Dedifferentiated amniotic fluid mesenchymal stem cell (primary cell): Measurements from ENCODE around the gene NAXD.
"Not testable (repeated sequence)": the region's sequence is repeated elsewhere in the genome, so short reads cannot be mapped to it uniquely, and the experiment has no call there.

Experiments
- DNase-seq: peaks from one replicate; pipeline ENCODE4 v3.0.0-alpha.2; 2016; ENCODE audit errors: extremely low spot score

The NAXD gene

DNA sequence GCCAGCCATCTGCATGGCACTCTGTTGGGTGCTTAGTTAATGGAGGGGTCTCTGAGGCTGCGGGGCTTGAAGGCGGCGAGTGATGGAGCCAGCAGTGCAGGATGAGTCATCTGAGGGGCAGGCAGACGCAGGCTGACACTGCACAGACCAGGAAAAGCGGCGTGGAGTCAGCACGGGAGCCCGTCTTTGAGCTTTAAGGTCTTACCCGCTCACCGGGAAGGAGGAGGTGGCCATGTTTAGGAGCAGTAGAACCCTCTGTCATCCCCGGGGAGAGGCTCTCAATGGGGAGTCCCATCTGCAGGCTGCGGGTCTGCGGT, 13.1 kb downstream of the NAXD start:
- no peak for DNase-seq

DNA sequence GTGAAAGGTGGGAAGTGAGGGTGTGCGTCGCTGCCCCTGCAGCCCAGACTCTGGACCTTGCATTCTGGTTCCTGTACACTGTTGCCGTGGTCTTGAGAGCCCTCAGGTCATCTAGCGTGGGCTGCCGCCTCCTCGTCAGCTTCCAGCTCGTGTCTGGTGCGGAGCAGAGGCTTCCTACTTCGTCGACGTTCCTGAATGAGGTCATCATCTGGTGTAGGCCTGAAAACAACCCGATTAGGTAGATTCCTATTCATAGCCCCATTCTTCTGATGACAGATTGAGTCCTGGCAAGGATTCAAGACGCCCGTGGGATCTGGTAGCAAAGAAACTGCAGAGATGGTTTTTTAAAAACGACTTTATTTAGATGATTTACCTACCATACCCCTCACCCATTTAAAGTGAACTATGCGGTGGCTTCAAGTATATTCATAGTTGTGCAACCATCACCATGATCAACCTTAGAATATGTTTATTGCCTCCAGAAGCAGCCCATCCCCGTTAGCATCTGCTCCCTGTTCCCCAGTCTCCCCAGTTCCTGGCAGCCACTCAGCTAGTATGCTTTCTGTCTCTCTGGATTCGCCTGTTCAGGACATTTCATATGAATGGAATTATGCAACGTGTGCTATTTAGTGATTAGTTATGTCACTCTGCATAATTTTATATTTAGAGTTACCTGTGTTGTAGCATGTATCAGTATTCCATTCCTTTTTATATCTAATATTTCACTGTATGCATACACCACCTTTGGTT, 13.8 kb downstream of the NAXD start:
- no peak for DNase-seq

DNA sequence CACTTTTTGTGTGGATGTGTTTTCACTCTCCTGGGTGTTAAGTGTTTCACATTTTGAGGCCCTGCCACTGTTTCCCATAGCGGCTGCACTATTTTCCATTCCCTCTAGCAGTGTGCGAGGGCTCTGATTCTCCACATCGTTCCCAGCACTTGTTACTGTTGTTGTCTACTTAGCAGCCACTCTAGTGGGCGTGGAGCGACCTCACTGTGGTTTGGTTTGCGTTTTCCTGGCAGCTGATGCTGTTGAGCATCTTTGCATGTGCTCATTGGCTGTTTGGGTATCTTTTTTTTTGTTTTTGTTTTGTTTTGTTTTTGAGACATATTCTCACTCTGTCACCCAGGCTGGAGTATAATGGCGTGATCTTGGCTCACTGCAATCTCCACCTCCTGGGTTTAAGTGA, 14.4 kb downstream of the NAXD start:
- DNase-seq: no peak

DNA sequence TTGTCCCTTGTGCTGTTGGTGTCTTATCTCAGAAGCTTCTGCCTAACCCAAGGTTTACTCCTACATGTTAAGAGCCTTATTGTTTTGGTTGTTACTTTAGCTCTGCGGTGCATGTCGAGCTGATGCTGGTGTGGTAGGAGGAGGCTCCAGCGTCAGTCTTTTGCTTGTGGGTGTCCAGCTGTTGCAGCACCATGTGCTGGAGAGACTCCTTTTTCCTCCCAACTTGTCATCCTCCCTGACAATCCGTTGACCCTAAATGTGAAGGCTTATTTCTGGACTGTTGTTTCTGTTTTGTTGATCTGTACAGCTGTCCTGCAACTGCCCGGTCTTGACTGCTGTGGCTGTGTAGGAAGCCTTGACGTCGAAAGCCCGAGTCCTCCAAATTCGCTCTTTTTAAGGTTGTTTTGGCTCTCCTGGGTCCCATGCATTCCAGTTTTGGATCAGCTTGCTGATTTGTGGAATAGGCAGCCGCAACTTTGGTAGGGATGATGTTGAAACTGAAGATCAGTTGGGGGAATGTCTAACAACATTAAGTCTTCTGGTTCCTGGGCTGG, 15.3 kb downstream of the NAXD start:
- no peak for DNase-seq

DNA sequence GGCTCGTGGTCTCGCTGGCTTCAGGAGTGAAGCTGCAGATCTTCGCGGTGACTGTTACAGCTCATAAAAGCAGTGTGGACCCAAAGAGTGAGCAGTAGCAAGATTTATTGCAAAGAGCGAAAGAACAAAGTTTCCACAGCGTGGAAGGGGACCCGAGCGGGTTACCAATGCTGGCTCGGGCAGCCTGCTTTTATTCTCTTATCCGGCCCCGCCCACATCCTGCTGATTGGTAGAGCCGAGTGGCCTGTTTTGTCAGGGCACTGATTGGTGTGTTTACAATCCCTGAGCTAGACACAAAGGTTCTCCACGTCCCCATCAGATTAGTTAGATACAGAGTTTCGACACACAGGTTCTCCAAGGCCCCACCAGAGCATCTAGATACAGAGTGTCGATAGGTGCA, 16.9 kb downstream of the NAXD start:
- DNase-seq: not testable (repeated sequence)

DNA sequence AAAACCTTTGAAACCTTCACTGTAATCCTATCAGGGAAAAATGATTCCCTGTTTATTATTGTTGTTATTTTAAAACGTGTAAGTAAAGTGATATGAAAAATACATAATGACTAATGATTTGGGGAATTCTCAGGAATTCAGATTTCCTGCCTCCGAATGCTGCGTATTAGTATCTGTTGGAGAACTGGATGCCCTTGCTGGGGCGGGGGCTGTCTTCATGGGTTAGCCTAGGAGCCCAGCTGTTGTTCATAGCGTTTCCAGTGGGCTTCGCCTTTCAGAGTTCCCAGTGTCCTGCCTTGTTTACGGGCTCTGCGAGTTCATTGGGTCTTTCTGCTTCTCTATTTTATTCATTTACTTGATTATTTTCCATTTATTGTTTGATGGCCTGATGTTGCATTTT, 18.4 kb downstream of the NAXD start:
- no peak for DNase-seq

DNA sequence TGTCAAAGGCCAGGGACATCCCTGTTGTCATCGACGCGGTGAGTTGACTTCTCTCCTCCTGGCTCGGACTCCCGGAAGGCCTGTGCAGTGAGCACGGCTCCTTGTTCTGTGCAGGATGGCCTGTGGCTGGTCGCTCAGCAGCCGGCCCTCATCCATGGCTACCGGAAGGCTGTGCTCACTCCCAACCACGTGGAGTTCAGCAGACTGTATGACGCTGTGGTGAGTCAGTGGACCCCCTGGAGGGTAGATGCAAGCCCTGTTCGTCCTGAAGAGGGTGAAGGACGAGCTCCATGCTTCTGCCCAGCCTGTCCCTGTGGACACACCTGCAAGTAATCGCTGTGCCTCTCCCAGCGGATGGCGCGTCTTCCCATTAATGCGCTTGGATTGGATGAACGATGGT, 19.2 kb downstream of the NAXD start:
- DNase-seq: no peak

DNA sequence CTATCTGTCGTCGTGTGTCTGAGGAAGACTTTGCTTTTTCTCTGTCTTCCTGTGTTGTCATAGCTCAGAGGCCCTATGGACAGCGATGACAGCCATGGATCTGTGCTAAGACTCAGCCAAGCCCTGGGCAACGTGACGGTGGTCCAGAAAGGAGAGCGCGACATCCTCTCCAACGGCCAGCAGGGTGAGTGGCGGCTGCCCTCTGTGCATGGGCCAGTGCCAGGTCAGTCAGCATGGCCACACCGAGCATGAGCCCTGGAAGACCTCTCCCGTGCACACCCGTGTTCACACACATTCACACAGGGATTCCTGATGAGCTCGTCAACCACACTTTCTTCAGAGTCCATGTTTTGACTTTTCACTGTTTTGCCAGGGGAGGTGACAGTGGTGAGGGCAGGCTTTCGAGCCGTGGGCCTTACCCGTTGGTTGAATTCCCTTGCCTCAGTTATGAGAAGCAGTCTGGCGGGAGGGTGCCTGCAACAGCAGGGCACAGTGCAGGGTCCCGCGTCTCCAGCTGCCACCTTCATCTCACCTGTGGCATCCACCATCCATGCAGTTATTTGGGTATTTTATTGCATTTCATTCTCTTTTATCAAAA, 20.2 kb downstream of the NAXD start:
- DNase-seq: no peak

DNA sequence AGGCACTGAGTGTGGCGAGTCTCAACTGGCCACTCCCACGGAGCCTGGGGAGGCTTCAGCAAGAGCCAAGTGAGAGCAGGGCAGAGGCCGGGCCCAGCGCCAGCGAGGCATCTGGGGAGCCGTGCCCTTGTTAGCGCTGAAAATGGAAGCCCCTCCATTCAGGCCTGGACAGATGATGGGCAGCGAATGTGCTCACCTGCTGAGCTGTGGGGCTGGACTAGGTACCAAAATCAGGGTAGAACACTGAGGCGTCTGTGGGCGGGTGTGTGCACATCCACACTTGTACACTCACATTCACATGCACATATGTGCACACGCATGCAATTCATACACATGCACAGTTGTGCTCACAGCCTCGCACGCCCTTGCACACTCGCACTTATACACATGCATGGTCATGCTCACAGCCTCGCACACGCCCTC, 20.7 kb downstream of the NAXD start:
- DNase-seq: no peak

DNA sequence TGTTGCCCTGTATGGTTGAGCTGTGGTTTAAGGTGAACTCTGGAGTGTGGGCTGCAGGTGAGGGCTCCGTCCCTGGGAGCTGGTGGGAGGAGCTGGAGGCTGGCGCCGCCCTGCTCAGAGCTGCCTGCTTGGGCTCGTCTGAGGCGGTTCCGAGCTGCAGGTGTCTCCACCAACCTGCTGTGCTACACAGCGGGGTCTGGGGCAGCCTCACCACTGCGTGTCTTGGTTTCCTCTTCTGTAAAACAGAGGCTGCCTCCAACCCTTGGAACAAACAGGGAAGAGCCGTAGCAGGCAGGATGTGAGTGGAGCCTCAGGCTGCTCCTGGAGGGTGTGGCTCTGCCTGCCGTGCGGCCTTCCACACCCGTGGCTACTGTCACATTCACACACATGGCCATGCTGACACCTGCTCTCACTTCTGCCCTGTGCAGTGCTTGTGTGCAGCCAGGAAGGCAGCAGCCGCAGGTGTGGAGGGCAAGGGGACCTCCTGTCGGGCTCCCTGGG, 21.4 kb downstream of the NAXD start:
- DNase-seq: no peak

DNA sequence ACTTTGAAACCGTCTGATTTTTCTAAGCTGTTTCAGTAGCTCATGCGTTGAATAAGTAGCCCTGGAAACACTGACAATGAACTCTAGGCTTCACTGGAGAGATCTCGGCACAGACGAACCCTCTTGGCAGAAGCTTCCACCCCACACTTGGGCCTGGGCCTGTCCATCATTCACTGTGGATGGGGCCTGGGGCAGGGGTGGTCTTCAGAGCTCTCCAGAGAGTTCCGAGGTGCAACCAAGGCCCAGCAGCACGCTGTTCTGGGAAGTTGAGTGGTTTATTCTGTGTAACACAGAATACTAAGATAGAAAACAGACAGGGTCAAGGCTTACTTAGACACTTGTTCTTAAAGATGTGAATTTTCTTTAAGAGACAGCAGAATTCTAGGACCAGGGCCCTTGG, 21.9 kb downstream of the NAXD start:
- no peak for DNase-seq

DNA sequence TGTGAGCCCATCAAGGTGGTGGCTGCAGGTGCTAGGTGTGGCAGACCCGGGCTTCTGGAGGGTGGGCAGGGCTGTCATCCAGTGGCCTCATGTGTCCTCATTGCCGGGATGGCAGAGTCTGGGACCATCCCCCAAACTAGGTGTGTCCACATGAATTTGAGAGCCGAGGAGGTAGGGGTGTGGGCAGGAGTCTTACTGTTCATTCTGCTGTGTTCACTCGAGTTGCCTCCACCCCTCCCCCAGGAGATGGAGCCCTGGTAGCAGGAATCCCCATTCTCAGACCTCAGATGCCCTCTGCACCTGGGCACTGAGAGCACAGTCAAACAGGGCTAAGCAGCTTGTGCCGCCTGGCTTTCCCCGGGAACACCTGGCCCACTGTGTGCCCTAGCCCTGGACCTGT, 22.4 kb downstream of the NAXD start:
- no peak for DNase-seq

DNA sequence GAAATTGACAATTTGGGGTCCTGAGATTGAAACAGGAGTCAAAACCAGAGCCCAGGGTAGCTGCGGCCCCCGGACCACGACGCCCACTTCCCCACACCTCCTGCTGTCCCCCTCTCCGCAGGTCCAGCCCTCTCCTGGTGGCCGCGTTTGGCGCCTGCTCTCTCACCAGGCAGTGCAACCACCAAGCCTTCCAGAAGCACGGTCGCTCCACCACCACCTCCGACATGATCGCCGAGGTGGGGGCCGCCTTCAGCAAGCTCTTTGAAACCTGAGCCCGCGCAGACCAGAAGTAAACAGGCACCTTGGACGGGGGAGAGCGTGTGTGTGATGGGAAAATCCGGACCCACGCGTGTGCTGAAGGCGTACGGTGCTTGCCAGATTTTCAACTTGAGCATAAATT, 22.9 kb downstream of the NAXD start:
- DNase-seq: no peak

DNA sequence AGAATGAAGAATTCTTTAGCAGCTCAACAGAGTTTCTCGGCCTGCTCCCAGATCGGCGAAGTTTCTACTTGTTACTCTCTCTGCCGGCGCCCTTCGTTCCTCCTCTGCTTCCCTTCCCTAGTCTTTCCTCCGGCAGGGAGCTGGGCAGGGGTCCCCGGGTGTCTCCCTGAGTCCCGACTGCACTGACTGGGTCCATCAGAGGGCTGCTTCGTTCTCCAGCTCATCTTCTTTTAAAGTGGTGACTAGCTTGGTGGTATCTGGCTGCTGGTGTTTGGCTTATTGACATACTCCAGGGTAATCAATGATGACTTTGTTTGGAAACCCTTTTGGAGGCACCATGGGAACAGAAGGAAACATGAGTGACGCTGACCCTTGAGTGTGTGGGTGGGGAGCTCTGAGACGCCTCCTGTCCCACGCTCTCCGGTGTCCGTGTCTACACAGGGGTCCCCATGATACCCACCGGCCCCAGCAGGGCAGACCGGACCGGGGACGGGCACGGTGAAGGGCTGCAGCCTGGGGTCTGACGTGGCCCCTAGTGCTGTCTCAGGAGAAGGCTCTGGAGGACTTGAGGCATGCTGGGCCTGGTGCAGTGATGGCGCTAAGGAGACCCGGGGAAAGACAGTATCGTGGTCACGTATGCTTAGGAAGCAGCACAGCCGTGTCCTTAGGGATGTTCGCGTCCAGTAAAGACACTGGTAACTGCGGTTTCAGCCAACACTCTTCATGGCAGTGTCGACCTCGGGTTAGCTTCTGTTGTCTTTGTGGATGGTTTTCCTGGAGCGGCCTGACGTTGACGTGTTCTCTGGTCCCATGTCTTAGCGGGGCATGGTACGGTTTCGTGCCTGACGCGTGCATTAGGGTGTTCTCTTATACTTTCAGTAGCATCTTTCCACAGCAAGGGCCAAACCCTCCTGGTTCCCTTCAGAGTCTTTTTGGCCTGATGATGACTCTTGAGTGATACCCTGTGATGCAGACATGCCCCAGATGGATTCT, 23.8 kb downstream of the NAXD start:
- no peak for DNase-seq

DNA sequence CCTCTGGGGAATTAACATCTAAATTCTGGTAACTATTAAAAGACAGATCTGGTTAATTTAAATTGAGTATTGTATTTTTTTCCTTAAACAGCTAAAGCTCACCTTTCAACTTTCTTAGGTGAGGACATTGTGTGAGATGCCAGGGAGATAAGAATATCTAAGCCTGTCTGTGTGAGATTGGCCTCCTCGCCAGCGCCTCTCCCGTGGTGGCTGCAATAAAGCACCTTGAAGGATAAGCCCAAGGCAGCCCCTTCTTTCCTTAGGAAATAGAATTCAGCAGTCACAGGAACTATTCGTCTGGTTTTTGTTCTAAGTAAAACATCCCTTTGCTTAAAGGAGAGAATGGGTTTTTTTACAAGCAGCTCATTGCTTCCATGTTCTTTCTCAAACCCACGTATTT, 24.6 kb downstream of the NAXD start:
- no peak for DNase-seq

DNA sequence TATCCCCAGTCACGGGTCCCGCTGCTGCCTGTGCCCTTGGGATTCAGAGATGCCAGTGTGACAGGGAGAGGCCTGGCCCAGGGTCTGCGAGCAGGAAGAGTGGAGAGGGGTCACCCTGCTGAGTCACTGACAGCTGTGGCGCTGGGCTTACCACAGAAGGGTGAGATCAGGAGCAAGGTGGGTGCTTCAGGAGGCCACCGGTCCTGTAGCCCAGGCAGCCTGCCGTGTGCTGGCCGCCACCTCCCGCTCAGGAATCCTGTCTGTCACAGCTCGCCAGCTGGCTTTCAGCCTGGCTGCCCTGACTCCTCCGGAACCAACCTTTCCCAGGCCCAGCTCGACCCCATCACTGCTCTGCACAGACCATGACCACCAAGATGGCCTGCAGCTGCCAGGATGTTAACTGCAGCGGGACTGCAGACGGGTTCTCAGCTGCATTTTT, 25.3 kb downstream of the NAXD start:
- no peak for DNase-seq

DNA sequence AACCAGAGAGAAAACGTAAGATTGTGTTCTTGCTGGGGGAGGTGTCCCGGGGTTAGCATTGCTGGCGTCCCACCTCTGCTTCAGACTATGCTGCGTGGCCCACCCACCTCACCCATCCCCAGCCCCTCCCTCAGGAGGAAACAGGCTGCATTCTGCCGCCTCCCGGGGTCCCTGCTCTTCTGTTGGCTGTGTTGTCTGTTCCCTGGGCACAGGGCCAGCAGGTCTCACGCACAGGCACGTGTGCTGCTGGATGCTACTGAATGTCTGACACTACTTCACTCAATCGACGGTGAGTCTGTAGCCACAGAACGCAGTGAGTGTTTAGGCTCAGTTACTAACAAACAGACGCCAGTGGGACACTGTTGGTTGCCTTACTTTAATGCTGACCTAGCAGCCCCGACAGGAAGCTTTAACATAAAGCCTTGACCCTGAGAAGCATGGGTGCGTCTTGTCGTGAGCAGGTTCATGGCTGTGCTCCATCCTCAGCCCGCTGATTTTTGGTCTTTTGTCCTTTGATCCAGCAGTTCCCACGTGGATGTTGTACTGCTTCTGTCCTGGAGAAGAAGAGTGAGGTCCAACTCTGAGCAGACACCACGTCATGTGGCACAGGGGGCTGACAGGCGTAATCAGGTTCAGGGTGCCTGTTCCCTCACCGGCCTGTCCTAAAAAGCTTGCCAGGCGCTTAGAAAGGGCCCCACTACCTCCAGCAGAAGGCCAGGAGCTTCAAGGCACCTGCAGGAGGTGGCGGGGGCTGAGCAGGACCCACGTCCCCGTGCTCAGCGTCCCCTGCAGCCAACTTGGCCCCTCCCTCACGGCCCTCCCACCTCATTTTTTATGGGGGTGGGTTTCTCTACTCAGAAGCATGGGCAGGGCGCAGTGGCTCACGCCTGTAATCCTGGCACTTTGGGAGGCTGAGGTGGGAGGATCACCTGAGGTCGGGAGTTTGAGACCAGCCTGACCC, 26.0 kb downstream of the NAXD start:
- DNase-seq: no peak

DNA sequence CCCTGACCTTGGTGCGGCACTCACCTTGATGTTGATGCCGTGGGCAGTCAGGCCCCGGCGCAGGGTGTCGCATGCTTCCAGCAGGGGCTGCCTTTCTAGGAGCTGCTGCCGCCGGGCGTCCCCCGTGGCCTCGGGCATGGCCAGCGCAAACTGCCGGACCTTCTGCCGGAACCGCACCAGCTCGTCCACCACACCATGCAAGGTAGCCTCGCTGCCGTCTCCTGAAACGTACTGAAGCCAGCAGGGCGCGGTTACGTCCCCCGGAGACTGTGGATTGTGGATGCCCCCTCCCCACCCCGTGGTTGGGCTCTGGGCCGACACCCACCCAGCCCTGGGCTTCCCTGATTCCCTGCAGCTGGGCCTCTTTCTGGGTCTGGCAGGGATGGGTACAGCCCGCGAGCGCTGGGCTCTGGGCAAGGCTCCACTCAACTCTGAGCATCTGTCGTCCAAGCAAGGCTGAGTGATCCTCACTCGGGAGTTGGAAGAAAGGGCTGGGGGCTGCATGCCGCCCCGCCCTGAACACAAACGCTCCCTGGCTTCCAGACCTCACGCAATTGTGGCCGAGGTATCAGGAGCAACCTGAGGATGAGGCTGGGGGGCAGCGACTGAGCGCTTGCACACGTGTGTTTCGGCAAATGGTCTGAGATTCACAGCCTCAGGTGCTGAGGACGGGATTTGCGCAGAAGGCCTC, 27.1 kb downstream of the NAXD start:
- DNase-seq: no peak

DNA sequence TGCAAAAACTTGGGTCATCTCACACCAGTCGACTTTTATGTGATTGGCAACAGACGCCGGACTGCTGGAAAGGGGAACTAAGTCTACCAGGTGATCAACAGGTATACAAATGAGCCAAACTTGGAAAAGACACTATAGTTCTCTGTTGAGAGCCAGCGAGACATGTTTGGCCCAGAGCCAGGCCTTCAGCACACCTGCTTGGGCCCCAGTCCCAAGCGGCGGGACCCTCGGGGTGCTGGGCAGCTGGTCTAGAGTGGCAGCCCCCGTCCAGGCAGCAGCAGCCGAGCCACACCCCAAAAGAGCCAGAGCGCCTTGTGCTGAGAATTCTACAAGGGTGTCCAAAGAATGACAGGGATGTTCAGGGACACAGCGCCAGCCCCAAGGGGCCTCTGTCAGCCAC, 28.0 kb downstream of the NAXD start:
- DNase-seq: no peak

DNA sequence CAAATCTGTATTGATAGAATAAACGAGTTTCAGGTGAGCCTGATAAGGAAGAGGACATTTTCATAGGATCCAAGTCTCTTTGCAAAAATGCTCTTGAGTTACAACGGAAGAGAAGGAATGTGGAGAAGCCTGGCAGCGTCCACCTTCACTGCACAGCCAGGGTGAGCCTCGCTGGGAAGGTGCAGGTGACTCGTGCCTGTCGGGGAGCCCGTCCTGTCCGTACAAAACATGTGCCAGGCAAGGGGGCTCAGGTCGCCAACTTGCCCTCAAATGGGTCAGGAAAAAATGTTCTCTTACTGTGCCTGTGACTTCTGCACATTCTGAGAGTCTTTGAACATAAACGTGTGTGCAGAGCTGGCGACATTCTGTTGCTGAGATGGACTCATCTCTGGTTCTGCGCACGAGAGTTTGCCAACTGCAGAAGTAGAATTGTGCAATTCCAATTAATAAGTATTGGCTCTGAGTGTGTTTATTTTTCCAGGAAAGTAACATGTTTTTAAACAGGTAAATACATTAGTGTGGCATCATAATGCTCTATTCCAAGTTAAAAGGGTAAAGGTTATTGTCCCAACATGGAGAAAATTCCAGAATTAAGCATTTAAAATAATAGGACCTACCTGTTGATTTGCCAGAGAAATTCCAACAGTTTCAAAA, 28.6 kb downstream of the NAXD start:
- no peak for DNase-seq
